ENCODE measurements around the gene LIN37.

Gene LIN37

DNA sequence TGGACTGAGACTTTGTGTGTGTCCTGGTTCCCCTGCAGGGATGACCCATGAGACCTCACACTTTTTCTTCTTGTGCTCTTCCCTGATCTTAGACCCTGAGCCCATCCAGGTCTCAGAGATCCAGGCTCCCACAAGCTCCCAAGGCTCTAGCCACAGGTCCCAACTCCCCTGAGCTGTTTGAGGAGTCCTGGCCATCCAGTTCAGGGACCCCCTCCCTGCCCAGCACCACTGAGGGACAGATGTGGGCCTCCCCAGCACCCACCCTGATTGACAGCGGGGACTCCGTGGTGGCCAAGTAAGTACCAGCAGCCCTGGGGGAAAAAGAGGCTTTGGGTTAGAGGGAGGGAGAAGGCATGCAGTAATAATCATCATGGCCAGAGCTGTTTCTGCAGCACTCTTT, 11.3 kb downstream of the LIN37 start:
- H3F3A ChIP-seq (ENCODE audit: insufficient read depth, low read length) = no peaks in the 10 kb centered on the region
- H3K27ac ChIP-seq (ENCODE audit: low read depth, low read length, poor library complexity, severe bottlenecking) = no peak overlapping the region
- no peaks in the 10 kb centered on the region for H3K9me3 ChIP-seq (ENCODE audit: low read length)
- H3K4me2 ChIP-seq (ENCODE audit: low read length) = peak overlapping the region; percentile 73; the same call in 1 of the 2 replicates
- peak overlapping the region; percentile 92 for H3K4me3 ChIP-seq (ENCODE audit: low read depth, low read length, poor library complexity, severe bottlenecking)
- TF ChIP-seq, protein P1, sequence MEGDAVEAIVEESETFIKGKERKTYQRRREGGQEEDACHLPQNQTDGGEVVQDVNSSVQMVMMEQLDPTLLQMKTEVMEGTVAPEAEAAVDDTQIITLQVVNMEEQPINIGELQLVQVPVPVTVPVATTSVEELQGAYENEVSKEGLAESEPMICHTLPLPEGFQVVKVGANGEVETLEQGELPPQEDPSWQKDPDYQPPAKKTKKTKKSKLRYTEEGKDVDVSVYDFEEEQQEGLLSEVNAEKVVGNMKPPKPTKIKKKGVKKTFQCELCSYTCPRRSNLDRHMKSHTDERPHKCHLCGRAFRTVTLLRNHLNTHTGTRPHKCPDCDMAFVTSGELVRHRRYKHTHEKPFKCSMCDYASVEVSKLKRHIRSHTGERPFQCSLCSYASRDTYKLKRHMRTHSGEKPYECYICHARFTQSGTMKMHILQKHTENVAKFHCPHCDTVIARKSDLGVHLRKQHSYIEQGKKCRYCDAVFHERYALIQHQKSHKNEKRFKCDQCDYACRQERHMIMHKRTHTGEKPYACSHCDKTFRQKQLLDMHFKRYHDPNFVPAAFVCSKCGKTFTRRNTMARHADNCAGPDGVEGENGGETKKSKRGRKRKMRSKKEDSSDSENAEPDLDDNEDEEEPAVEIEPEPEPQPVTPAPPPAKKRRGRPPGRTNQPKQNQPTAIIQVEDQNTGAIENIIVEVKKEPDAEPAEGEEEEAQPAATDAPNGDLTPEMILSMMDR (IDR thresholded peaks at IDR 0.05; ENCODE audit: low read length) = no peak
- TF ChIP-seq EZH2 (IDR thresholded peaks at IDR 0.05; ENCODE audit: borderline replicate concordance, low read length) = no peak
- H3K79me2 ChIP-seq (ENCODE audit: insufficient read depth, low read length) = no peaks in the 10 kb centered on the region
- no peaks in the 10 kb centered on the region for H3K9me2 ChIP-seq (ENCODE audit: low read depth, low read length)
- peaks cover 28% of the 10 kb centered on the region for H3K36me3 ChIP-seq (ENCODE audit: insufficient read depth, low read length)
- peak overlapping the region; percentile 93; the same call in 1 of the 2 replicates for H3K9ac ChIP-seq (ENCODE audit: low read length)
- H3K4me1 ChIP-seq (ENCODE audit: insufficient read depth, low read length, severe bottlenecking) = peaks cover 21% of the 10 kb centered on the region
- H4K20me1 ChIP-seq (ENCODE audit: insufficient read depth, low read length) = no peaks in the 10 kb centered on the region
- H2AFZ ChIP-seq (ENCODE audit: low read length) = no peak overlapping the region
- H3K27me3 ChIP-seq (ENCODE audit: insufficient read depth, low read length) = no peaks in the 10 kb centered on the region

GRCh38 chr19:35760711-35761349, 12.5 kb downstream of the LIN37 start:
- H3K9me3 ChIP-seq (ENCODE audit: low read length) = no peaks in the 10 kb centered on the region
- no peaks in the 10 kb centered on the region for H3K9me2 ChIP-seq (ENCODE audit: low read depth, low read length)
- H3K27ac ChIP-seq (ENCODE audit: low read depth, low read length, poor library complexity, severe bottlenecking) = no peak overlapping the region
- H3K79me2 ChIP-seq (ENCODE audit: insufficient read depth, low read length) = no peaks in the 10 kb centered on the region
- H3K27me3 ChIP-seq (ENCODE audit: insufficient read depth, low read length) = no peaks in the 10 kb centered on the region
- H3F3A ChIP-seq (ENCODE audit: insufficient read depth, low read length) = no peaks in the 10 kb centered on the region
- no peak overlapping the region for H3K4me2 ChIP-seq (ENCODE audit: low read length)
- no peak overlapping the region for H2AFZ ChIP-seq (ENCODE audit: low read length)
- no peaks in the 10 kb centered on the region for H4K20me1 ChIP-seq (ENCODE audit: insufficient read depth, low read length)
- H3K4me1 ChIP-seq (ENCODE audit: insufficient read depth, low read length, severe bottlenecking) = peaks cover 21% of the 10 kb centered on the region
- H3K36me3 ChIP-seq (ENCODE audit: insufficient read depth, low read length) = peaks cover 35% of the 10 kb centered on the region
- H3K4me3 ChIP-seq (ENCODE audit: low read depth, low read length, poor library complexity, severe bottlenecking) = no peak overlapping the region
- TF ChIP-seq, protein P1 (IDR thresholded peaks at IDR 0.05; ENCODE audit: low read length) = no peak
- no peak for TF ChIP-seq EZH2 (IDR thresholded peaks at IDR 0.05; ENCODE audit: borderline replicate concordance, low read length)
- H3K9ac ChIP-seq (ENCODE audit: low read length) = no peak overlapping the region

DNA sequence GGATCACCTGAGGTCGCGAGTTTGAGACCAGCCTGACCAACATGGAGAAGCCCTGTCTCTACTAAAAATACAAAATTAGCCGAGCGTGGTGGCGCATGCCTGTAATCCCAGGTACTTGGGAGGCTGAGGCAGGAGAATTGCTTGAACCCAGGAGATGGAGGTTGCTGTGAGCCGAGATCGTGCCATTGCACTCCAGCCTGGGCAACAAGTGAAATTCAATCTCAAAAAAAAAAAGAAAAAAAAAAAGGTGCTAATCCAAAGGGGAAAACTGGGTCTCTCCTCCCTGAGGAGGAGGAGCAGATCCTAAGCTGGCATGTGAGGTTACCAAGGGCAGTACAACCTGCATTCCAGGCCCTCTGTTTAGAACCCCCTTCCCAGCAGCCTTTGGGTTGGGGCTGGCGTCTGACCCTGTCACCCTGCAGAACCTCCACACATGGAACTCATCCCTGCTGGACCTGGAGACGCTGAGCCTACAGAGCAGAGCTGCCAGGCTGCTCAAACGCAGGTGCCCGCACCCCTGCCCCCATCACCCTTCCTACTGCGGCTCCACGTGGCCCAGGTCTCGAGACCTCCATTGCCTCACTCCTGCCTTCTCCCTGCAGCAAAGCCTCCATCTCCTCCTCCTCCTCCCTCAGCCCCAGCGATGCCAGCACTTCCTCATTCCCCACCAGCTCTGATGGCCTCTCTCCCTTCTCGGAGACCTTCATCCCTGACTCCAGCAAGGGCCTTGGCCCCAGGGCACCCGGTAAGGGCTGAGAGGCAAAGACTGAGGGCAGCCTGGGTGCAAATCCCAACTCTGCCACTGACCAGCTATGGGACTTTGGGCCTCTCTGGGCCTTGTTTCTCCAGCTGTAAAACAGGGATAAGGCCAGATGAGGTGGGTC, 16.3 kb downstream of the LIN37 start:
- Histone ChIP-seq H3F3A (ENCODE audit: insufficient read depth, low read length) (no peaks in the 10 kb centered on the region), H3K27ac (ENCODE audit: low read depth, low read length, poor library complexity, severe bottlenecking) (no peak overlapping the region), H4K20me1 (ENCODE audit: insufficient read depth, low read length) (no peaks in the 10 kb centered on the region), H3K4me1 (ENCODE audit: insufficient read depth, low read length, severe bottlenecking) (peaks cover 2% of the 10 kb centered on the region), H3K36me3 (ENCODE audit: insufficient read depth, low read length) (peaks cover 40% of the 10 kb centered on the region), H3K9me3 (ENCODE audit: low read length) (no peaks in the 10 kb centered on the region), H3K4me3 (ENCODE audit: low read depth, low read length, poor library complexity, severe bottlenecking) (no peak overlapping the region), H3K79me2 (ENCODE audit: insufficient read depth, low read length) (no peaks in the 10 kb centered on the region), H3K27me3 (ENCODE audit: insufficient read depth, low read length) (no peaks in the 10 kb centered on the region), H2AFZ (ENCODE audit: low read length) (no peak overlapping the region), H3K4me2 (ENCODE audit: low read length) (no peak overlapping the region), H3K9me2 (ENCODE audit: low read depth, low read length) (no peaks in the 10 kb centered on the region), H3K9ac (ENCODE audit: low read length) (no peak overlapping the region)
- TF ChIP-seq, protein P1 (IDR thresholded peaks at IDR 0.05; ENCODE audit: low read length) = no peak
- TF ChIP-seq EZH2 (IDR thresholded peaks at IDR 0.05; ENCODE audit: borderline replicate concordance, low read length) = no peak
